NCI-H524 (cell line): Measurements from ENCODE around the gene MYH16.
"Not testable (repeated sequence)": the region's sequence is repeated elsewhere in the genome, so short reads cannot be mapped to it uniquely, and the experiment has no call there.

Experiments used
- DNase-seq, 2 experiments: peaks; one replicate each; lab custom pipeline; 2025; lab: John Stamatoyannopoulos, UW

Gene MYH16

DNA sequence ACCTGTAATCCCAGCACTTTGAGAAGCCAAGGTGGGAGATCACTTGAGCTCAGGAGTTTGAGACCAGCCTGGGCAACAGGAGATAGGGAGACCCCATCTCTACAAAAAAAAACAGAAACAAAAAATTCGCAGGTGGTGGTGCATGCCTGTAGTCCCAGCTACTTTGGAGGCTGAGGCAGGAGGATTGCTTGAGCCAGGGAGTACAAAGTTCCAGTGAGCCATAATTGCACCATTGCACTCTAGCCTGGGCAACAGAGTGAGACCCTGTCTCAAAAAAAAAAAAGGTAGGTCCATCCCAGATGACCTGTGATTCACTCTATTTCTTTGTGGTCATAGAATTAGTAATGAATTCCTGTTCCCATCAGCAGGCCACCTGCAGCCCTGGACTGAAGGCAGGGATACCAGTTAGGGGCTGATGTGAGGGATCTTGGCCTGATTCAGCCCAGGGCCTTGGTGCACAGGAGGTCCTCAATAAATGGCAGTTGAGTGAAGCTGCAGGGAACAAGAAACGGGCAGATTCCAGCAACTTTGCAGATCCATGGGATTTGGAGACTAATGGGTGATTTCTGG is at the start of gene MYH16:
Gene MYH16, plus strand, starts transcription at position 364 of the 570 bp plus-strand sequence.
- DNase-seq: no peak

GRCh38 chr7:99224263-99224898 is 48.3 kb upstream of the MYH16 start:
- not testable (repeated sequence) for DNase-seq

- no peak for DNase-seq
These were observed 47.8 kb upstream of the MYH16 start for GRCh38 chr7:99224899-99225265.

DNA sequence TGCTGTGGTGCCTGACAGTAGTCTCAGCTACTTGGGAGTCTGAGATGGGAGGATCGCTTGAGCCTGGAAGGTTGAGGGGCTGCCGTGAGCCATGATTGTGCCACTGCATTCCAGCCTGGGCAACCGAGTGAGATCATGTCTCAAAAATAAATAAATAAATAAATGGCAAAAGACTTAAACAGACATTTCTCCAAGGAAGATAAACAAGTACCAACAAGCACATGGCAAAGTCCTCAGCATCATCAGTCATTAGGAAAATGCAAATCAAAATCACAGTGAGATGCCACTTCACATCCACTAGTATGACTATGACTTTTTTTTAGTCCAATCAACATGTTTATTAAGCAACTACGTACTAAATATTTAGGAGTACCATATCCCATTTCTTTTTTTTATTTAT is 43.4 kb upstream of the MYH16 start:
- DNase-seq: no peak

DNA sequence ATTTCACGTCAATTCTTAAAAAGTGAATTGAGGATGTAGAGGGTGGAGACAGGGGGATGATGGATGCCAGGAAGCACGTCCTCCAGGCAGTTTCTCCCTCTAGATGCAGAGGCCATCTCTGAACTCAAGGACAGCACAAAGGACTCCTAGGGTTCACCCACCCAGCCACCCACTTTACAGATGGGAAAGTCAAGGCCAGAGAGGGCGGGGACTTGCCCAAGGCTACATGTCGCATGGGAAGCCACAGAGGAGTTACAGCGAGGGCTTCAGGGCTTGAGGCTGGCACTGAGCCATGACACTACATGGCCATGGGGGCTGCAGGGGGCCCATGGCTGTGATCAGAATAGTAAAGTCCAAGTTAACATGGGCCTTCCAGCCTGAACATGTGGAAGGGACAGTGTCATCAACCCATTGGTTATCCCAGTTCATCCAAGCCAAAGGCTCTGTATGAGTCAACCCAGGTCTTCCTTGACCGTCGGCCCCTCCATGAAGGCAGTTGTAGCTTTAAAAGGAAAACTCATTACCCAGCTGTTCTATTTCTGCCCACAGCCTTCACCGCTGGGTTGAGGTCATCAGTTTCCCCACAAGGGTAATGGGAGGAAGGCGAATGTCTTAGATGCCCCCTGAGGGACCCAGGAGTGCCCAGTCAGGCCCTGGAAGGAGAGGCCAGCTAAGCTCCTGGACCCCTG is 40.4 kb upstream of the MYH16 start:
- DNase-seq: no peak

DNA sequence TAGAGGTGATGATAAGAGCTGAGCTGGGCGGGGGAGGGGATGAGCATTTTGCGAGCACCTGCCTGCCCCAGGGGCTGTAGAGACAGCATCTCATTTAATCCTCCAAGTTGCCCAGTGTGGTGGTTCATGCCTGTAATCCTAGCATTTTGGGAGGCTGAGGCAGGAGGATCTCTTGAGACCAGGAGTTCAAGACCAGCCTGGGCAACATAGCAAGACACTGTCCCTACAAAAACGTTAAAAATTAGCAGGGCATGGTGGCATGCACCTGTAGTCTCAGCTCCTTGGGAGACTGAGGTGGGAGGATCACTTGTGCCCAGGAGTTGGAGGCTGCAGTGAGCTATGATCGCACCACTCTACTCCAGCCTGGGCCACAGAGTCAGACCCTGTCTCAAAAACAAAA is 39.7 kb upstream of the MYH16 start:
- not testable (repeated sequence) for DNase-seq

DNA sequence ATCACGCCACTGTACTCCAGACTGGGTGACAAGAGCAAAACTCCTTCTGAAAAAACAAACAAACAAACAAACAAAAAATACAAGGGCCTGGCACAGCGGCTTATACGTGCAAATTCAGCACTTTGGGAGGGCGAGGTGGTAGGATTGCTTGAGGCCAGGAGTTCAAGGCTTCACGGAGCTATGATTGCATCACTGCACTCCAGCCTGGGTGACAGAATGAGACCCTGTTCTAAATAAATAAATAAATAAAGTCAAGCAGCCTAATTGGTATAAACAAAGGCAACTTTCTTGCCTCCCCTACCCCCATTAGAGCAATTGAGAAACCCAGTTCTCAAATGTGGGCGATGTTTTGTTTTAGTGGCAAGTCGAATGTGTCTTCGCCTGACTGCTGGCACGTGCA is 38.5 kb upstream of the MYH16 start:
- no peak for DNase-seq

- no peak for DNase-seq
These were observed 36.7 kb upstream of the MYH16 start for GRCh38 chr7:99235925-99236324.

- not testable (repeated sequence) for DNase-seq
These were observed 34.8 kb upstream of the MYH16 start for GRCh38 chr7:99237876-99238275.

GRCh38 chr7:99238558-99239341 is 33.9 kb upstream of the MYH16 start:
- DNase-seq: no peak

DNA sequence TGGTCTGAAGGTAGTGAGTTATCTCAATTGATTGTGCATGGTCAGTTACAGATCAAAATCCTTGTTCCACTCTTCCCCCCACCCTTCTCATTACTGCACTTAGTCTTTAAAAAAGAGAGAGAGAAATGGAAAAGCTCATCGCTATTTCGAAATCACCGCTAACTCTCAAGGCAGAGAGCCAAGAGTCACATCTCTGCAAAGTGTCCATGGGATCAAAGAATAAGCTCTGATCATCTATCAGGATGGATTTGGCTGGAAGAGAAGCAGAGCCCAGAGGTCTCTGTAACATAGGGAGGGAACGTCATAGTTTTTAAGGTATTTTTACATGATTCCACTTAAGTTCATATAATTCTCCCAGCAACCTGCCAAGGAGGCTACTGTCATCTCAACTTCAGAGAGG is 30.0 kb upstream of the MYH16 start:
- DNase-seq: no peak

DNA sequence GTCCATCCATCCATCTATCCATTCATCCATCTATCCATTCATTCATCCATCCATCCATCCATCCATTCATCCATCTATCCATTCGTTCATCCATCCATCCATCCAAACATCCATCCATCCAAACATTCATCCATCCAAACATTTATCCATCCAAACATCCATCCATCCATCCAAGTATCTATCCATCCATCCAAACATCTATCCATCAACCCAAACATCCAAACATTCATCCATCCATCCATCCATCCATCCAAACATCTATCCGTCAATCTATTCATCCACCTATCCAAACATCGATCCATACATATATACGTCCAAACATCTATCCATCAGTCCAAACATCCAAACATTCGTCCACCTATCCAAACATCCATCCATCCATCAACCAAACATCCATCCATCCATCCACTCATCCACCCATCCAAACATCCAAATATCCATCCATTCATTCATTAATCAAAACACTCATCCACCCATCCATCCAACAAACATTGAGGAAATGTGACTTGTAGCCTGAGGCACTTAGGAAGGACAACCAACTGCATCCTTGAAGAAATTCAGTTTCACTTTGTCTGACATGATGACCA is 28.8 kb upstream of the MYH16 start:
- no peak for DNase-seq

DNA sequence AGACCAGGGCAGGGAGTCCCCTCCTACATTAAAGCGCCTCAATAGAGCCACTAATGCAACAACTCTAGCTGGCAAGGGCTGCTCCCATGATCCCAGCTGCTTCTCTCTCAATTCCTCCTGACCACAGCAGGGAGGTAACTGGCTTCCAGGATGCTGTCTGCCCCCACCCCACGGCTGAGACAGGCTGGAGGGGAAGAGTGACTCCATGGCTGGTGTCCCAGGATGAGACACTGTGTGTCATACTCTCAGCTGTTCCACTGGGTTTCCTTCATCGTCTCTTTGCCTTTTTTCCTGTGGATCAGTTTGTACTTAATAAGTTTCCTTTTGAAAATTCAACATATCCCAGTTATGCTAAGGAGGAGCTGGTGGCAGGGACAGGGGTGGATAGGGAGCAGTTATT is 27.7 kb upstream of the MYH16 start:
- no peak for DNase-seq

- DNase-seq: no peak
These were observed 24.1 kb upstream of the MYH16 start for GRCh38 chr7:99248391-99249095.

DNA sequence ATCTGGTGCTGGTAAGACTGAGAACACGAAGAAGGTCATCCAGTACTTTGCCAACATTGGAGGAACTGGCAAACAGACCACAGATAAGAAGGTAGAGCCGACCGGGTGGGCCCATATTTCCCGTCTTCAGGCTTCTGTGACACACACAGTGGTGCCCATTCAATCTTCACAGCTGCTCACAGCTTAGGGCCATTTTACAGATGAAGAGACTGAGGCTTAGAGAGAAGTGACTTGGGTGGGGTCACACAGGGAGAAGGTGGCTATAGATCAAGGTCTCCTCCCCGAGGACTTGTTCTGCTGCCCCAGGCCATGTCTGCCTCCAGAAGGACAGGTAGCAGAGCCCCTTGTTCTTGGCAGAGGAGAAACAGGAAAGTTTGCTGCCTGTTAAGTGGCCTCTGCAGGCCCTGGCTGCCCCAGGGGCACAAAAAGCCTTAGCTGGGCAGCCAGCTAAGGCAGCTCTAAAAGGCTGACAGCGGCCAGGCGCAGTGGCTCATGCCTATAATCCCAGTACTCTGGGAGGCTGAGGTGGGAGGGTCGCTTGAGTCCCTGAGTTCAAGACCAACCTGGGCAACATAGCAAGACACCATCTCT is 22.6 kb upstream of the MYH16 start:
- no peak for DNase-seq

DNA sequence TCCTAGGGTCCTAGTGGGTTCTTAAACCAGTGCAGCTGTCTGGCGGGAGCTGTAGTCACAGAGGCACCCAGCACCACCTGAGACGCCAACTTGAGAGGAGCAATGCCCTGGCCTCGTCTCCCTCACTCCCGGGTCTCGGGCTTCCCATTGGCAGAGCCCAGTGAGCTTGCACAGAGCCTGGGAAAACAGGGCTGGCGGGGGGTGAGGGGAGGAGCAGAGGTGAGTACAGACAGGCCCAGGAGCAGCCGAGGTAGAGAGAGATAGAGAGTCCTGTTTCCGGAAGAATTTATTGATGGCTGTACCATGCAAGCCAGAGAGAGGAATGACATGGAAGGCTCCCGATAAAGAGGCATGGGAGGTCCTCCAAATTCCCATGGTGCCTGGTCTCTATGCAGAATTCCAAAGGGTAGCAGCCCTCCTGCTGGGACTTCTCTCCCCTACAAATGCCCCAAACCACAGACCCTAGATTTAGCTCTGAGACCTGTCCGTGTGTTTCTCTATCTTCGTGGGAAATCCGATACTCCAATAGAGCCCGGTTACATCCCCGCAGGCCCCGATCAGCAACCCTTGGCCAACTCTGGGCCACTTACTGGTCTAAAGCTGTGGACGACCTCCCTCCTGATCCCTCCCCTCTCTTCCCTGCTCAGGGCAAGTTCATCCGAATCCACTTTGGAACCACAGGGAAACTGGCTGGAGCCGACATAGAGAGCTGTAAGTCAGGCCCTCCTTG is 20.3 kb upstream of the MYH16 start:
- DNase-seq: no peak

- no peak for DNase-seq
These were observed 19.3 kb upstream of the MYH16 start for GRCh38 chr7:99253369-99253768.

DNA sequence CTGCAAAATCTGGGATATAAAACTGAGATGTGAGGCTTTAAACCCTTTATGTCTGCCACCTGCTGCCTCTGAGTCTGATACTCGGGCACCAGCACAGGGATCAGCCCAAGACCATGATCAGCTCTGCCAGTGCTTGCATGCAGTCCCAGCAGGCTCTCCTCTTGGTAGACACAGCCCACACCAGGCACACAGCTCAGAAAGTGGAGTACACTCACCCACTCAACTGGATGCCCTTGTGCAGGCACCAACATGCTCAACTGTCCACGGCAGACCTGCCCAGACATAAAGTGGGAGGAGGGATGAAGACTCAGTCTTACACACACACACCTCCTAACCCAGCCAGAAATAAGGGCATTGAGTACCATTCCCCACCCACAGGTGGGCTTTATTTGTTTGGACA is 18.2 kb upstream of the MYH16 start:
- DNase-seq: no peak

GRCh38 chr7:99255463-99255862 is 17.2 kb upstream of the MYH16 start:
- no peak for DNase-seq

GRCh38 chr7:99257065-99257464 is 15.6 kb upstream of the MYH16 start:
- DNase-seq: no peak

GRCh38 chr7:99257675-99258074 is 15.0 kb upstream of the MYH16 start:
- no peak for DNase-seq
